Uterus (tissue), 4 donors: ENCODE data around the gene PLIN4. TPM values are rescaled to one million over a fixed set of nuclear protein-coding genes. Genes with fewer than 3 reads are reported as not detected.
A peak's percentile ranks its signal among the peaks of the same experiment; 100 is the strongest.

Source experiments
- DNase-seq, 2 donors: peaks; one replicate each; pipeline ENCODE4 v3.0.0-alpha.2; 2019 to 2020
- H3K27ac ChIP-seq, 2 donors: fragments of 200-600 bp; sonication (generic); 1 replicate in 1 of 2; 2 replicates in 1 of 2; pipeline ENCODE4 v1.5.1; 2016 to 2018
- H3K27me3 ChIP-seq, 2 donors: fragments of 200-600 bp; sonication (generic); one replicate each; pipeline ENCODE4 v1.5.1; 2018 to 2019; ENCODE audit warnings: control low read depth in 1 of 2
- H3K36me3 ChIP-seq, 2 donors: fragments of 200-600 bp; sonication (generic); one replicate each; pipeline ENCODE4 v1.5.1; 2019; ENCODE audit warnings: control low read depth in 1 of 2
- H3K4me1 ChIP-seq, 2 donors: fragments of 200-600 bp; sonication (generic); one replicate each; pipeline ENCODE4 v1.5.1; 2018 to 2019; ENCODE audit warnings: control low read depth in 1 of 2
- H3K4me3 ChIP-seq, 2 donors: fragments of 200-600 bp; sonication (generic); 1 replicate in 1 of 2; 2 replicates in 1 of 2; pipeline ENCODE4 v1.5.1; 2018 to 2019; ENCODE audit warnings: mild to moderate bottlenecking in 1 of 2
- H3K9me3 ChIP-seq, 2 donors: fragments of 200-600 bp; sonication (generic); one replicate each; pipeline ENCODE4 v1.5.1; 2019; ENCODE audit warnings: control low read depth in 1 of 2
- CTCF ChIP-seq, 4 experiments: fragments of 200-600 bp in 2 of 4; fragments of 450-650 bp in 2 of 4; sonication (generic) in 2 of 4; IDR thresholded peaks; one replicate each; pipeline ENCODE4 v1.5.1; 2016 to 2019; ENCODE audit warnings: antibody characterized with exemption in 4 of 4, mild to moderate bottlenecking in 2 of 4, moderate library complexity in 1 of 4
- POLR2A ChIP-seq, 2 donors: fragments of 450-650 bp; IDR thresholded peaks; one replicate each; pipeline ENCODE4 v1.6.1; 2016; ENCODE audit warnings: antibody characterized with exemption in 2 of 2, mild to moderate bottlenecking in 1 of 2, moderate library complexity in 1 of 2
- intact Hi-C: fragments of 100-400 bp; cut with DNase I; formaldehyde crosslinking; loops from one replicate; pipeline ENCODE4 v1.15.1; 2023; ENCODE audit warnings: low total_unique reads
- total RNA-seq, 4 donors: library from RNA; depleted of rRNA in 3 of 4; stranded (reverse); fragments of >200 nt in 3 of 4; gene quantifications; one replicate each; pipeline versions ENCODE4 v1.1.0 to v1.2.4, GENCODE V29; 2014 to 2023
- donor health status: DM: yes; HTN: yes; CAD: no.

PLIN4 gene
- total RNA-seq, 4 donors from 2014 or later: 7.9 to 78.3 (median 16.2) TPM

GRCh38 chr19:4455719-4456475, 62.4 kb downstream of the PLIN4 start:
- intact Hi-C loops: no loop called here
- H3K27ac ChIP-seq: peak overlapping the region; percentile 95 to 99

GRCh38 chr19:4454747-4455718, 63.3 kb downstream of the PLIN4 start:
- intact Hi-C loops: no loop called here
- peaks cover 0 to 22% of the 10 kb centered on the region in 2 donors for H3K4me1 ChIP-seq
- peak overlapping the region; percentile 95 to 99 for H3K27ac ChIP-seq
- H3K36me3 ChIP-seq: no peaks in the 10 kb centered on the region
- no peaks in the 10 kb centered on the region for H3K27me3 ChIP-seq
- DNase-seq: peak; percentile 69 to 75
- no peaks in the 10 kb centered on the region for H3K9me3 ChIP-seq
- peak overlapping the region; percentile 23 to 91 for H3K4me3 ChIP-seq
- TF ChIP-seq POLR2A (IDR thresholded peaks at IDR 0.05) (no peak), CTCF (IDR thresholded peaks at IDR 0.05) (no peak)

More at GRCh38 chr19:4455719-4456475, 62.4 kb downstream of the PLIN4 start:
- TF ChIP-seq POLR2A (IDR thresholded peaks at IDR 0.05): no peak
- peak in 2 of 4 experiments; percentile 10 to 20 for TF ChIP-seq CTCF (IDR thresholded peaks at IDR 0.05)
- Histone ChIP-seq H3K9me3 (no peaks in the 10 kb centered on the region), H3K27me3 (no peaks in the 10 kb centered on the region), H3K36me3 (no peaks in the 10 kb centered on the region), H3K4me1 (peaks cover 0 to 22% of the 10 kb centered on the region in 2 donors), H3K4me3 (peak overlapping the region; percentile 88 to 91)
- peak; percentile 88 for DNase-seq

- TF ChIP-seq POLR2A (IDR thresholded peaks at IDR 0.05) (no peak), CTCF (IDR thresholded peaks at IDR 0.05) (no peak)
- no peaks in the 10 kb centered on the region for H3K36me3 ChIP-seq
- no peaks in the 10 kb centered on the region for H3K27me3 ChIP-seq
- no peaks in the 10 kb centered on the region for H3K9me3 ChIP-seq
- DNase-seq: no peak
- intact Hi-C loops: no loop called here
- no peak overlapping the region for H3K4me3 ChIP-seq
- no peak overlapping the region for H3K27ac ChIP-seq
- peaks cover 0 to 22% of the 10 kb centered on the region in 2 donors for H3K4me1 ChIP-seq
Measured at GRCh38 chr19:4453232-4454179, 64.8 kb downstream of the PLIN4 start.

GRCh38 chr19:4452230-4452990, 65.9 kb downstream of the PLIN4 start:
- no peaks in the 10 kb centered on the region for H3K9me3 ChIP-seq
- TF ChIP-seq POLR2A (IDR thresholded peaks at IDR 0.05): no peak
- no peak for TF ChIP-seq CTCF (IDR thresholded peaks at IDR 0.05)
- no peak overlapping the region for H3K4me3 ChIP-seq
- no peaks in the 10 kb centered on the region for H3K27me3 ChIP-seq
- intact Hi-C loops: no loop called here
- no peak for DNase-seq
- H3K27ac ChIP-seq: no peak overlapping the region
- H3K4me1 ChIP-seq: peaks cover 0 to 22% of the 10 kb centered on the region in 2 donors
- H3K36me3 ChIP-seq: no peaks in the 10 kb centered on the region
